GM18870 (cell line): Measurements from ENCODE around the gene TRIP13.

Experiments used
- ATAC-seq: cut with Tn5 transposase; IDR thresholded peaks from one replicate; pipeline ENCODE4 v1.9.1; 2021; ENCODE audit warnings: moderate library complexity; ENCODE audit not compliant: unreplicated experiment

The TRIP13 gene

GRCh38 chr5:854966-855743 lies 37.5 kb upstream of the TRIP13 start:
- ATAC-seq: no peak

- no peak for ATAC-seq
Measured at GRCh38 chr5:855771-856530, 36.7 kb upstream of the TRIP13 start.

GRCh38 chr5:856531-857425 lies 35.9 kb upstream of the TRIP13 start:
- ATAC-seq: no peak

GRCh38 chr5:858726-859125 lies 34.0 kb upstream of the TRIP13 start:
- ATAC-seq: no peak

DNA sequence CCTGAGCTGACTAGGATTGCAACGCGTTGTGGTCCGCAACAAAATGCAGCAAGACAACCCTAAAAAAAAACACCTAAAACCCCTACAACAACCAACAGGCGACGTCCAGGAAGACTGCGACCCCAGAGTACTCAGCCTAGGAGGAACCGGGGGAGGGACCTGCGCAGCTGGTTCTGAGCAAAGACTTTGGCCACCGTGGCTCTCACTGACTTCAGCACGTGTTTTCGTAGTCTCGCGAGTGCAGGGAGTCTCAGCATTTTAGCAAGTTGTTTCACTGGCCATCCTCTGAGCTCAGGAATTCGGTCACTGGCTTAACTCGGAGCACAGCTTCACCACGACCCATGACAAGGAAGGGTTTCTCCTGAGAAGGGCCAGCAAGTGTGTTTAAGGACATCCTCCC lies 33.3 kb upstream of the TRIP13 start:
- ATAC-seq: no peak

DNA sequence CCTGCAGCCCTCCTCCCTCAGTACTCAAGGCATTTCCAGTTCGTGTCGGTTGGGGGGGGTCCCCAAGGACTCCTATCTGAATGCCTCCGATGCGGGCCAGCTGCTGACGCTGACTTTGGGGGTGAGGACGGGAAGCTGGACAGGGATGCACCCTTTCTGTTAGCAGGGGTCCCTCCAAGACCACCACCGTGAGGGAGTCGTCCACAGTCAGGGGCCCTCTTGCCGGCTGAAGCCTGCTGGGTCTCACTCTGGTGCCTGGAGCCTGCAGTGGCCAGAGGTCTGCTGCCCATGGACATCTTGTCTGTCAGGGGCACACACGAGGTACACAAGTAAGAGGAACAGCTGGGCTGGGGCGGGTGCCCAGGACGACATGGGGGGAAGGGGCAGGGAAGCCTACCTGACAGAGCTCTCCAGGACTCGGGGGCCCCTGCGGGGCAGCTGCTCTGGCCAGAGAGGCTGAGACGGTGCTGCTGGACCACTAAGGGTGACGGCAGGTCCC lies 32.8 kb upstream of the TRIP13 start:
- ATAC-seq: no peak

GRCh38 chr5:860506-861150 lies 32.1 kb upstream of the TRIP13 start:
- ATAC-seq: no peak

DNA sequence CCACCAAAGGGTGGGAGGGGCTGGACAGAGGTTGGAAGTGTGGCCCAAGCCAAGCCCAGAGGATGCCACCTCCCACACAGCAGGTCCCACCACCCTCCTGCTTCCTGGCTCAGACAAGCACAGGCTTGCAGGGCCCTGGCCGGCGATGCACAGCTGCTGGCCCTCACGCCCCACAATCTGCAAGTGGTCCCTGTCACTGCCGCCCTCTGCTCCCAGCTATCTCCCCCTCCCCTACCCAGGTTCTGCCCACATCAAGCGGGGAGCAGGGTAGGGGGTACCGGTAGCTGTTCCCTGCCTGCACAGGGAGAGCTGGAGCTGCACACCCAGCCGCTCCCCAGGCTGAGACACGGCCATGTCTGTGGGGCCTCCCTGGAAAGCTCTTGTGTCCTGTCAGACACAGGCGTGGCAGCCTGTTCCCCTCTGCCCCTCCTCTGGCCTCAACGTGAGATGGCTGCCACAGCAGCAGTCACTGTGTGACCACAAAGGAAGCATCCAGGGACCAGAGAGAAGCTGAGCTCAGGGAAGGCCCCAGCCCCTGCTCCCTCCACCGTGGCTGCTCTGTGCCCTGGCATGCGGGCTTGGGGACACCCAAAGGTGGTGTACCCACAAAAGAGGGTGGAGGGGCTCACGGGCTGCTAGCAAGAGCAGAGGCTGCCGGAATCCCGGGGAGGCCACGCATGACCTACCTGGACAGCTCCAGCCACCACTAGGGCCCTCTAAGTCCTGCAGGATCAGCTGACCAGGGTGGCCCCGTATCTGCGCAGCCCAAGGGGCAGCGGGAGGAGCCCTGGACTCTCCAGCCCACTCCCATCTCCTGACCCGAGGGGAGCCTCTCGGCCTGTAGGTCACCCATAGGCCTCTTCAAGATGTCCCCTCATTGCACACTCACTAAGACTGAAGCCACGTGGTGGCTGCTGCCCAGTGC lies 31.0 kb upstream of the TRIP13 start:
- no peak for ATAC-seq

DNA sequence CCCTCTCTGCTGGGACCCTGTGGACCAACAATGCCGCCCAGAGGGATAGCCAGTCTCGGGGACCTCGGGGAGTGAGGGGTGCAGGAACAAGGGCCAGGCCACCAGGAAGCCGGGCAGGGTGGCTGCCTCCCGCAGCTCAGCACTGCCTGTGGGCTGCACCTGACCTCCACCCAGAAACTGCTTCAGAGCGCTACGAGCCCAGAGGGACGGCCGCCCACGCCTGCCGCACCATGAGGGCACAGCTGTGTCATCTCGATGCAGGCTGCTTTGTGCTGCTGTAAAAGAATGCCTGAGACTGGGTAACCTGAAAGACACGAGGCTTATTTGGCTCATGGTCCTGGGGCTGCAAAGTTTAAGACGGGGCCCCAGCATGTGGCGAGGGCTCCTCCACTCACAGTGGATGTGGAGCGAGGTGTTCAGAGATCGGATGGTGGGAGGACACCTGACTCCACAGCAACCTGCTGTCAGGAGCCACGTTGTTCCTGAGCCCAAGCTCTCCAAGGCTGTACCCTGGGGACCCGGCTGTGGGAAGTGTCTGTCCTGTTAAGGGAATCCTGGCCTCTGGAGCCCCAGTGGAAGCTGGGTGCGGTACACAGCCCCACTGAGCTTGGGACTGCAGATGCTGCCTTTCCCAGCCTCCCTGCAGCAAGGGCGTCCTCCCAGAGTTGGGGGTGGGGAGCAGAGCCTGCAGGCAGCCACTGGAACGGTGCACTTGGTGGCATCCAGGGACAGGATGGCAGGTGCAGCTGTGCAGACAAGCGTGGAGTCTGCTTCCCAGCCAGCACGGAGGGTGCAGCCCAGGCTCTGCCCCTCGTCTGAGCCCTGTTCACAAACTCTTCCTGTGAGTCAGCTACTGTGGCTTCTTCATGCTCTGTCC lies 30.1 kb upstream of the TRIP13 start:
- no peak for ATAC-seq

DNA sequence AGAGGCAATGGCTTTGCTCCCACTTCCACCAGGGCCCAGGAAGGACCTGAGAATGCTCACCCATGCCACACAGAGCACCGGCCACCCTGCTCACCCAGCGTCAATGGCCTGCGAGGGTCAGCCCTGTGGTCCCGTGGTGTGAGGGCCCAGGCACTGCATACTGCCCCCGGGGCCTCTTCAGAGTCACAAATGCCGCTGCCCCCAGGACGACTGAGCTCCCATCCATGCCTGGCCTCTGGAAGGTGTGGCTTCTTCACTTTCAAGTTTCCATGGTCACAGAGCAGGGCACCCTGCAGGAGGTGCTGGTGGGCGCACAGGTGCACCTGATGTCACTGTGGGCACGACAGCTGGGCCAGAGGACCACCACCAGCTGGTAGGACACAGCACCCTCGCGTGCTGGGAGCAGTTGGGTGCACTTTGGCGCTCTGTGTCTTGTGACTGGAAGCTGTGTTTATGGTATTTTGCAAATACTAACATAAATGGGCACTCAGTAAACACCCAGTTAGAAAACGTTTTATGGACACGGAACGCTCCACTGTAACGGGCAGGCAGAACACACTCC lies 29.4 kb upstream of the TRIP13 start:
- ATAC-seq: no peak

GRCh38 chr5:864492-865167 lies 28.1 kb upstream of the TRIP13 start:
- no peak for ATAC-seq

- ATAC-seq: no peak
Measured at GRCh38 chr5:865168-865521, 27.5 kb upstream of the TRIP13 start.

DNA sequence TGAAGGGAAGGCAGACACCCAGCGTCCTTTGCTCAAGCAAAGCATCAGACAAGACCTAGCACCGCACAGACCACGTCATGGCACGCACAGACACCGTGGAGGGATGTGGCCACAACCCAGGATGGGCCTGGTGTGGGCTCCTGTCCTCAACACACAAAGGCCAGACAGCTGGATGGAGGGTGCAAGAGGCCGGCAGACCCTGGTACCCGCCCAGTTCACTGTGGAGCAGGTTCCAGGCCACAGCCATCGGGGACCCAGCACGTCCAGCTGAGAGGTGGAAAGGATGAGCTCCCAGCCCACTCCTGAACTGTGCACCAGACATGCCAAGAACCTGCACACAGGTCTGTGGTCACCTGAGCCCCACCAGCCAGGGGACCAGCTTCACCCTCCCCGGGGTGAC lies 26.9 kb upstream of the TRIP13 start:
- ATAC-seq: no peak

- ATAC-seq: no peak
Measured at GRCh38 chr5:867300-867870, 25.3 kb upstream of the TRIP13 start.

- ATAC-seq: no peak
Measured at GRCh38 chr5:868428-869135, 24.1 kb upstream of the TRIP13 start.

GRCh38 chr5:870956-871355 lies 21.7 kb upstream of the TRIP13 start:
- ATAC-seq: no peak
